PFSK-1 (cell line): ENCODE measurements around the gene CLEC12A.

Source experiments
- SIN3A ChIP-seq: IDR thresholded peaks from 2 replicates; pipeline ENCODE4 v1.6.1; 2012; ENCODE audit warnings: mild to moderate bottlenecking, low read length, moderate library complexity, borderline replicate concordance; ENCODE audit not compliant: insufficient read depth
- TAF1 ChIP-seq: IDR thresholded peaks from 2 replicates; pipeline ENCODE4 v1.6.1; 2012; ENCODE audit warnings: low read length, control low read depth, borderline replicate concordance; ENCODE audit not compliant: insufficient read depth

DNA sequence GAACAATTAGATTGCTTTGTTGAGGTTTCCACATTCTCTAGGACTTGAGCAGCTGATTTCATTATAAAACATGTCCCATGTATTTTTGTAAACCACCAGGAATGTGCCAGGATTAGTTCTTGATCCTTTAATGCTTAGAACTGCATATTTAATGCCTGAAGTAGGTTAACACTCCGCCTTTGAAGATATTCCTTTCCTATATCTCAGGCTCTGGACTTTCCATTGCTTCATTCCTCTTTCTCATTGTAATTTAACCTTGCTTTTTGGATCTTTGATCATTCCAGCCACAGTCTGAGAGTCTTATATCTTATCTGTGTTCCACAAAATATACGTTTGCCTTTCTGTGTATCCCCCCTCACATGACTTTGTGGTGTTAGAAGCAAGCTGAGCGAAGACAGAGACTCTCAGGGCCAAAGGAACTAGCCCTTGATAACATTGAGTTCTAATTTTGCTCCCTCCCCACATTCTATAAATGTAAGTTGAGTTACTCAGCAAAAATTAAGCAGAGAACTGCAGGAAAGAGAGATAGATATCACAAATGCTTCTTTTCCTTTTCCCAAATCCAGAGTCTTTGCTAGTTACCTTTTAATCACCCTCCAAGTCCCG is 30.1 kb downstream of the CLEC12A start:
- TF ChIP-seq SIN3A: no peak
- no peak for TF ChIP-seq TAF1
